ENCODE data around the gene PAQR4.

The PAQR4 gene

DNA sequence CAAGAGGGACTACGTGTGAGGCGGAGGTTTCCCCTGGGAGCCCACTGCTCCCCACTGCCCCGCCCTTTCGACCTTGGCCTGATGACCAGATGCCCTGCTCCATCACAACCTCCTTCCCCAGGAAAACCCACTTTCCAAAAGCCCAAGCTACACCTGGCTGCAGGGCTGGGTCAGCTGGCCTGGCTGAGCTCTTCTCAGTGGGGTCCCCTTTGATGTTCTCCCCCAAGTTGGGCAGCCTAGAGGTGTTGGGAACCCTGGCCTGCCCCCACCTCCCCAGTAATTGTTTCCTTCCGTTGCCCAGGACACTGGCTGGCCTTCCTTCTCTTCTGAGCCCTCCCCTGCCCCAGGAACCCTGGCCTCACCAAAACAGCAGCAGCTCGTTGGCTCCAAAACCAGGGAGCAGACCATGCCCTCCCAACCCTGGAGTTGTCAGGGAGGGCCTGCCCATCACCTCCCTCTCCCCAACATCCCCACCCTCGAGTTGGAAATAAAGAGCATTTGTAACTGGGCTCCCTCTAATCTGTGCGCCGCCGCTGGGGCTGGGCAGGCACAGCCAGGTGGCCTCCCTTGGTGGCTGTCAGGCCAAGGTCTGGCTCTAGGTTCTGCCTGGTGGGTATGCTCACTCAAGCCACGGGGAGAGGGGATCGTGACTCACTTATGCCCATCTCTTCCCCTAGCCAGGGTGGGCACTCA lies 45.0 kb downstream of the PAQR4 start:
- TF ChIP-seq, protein P1, sequence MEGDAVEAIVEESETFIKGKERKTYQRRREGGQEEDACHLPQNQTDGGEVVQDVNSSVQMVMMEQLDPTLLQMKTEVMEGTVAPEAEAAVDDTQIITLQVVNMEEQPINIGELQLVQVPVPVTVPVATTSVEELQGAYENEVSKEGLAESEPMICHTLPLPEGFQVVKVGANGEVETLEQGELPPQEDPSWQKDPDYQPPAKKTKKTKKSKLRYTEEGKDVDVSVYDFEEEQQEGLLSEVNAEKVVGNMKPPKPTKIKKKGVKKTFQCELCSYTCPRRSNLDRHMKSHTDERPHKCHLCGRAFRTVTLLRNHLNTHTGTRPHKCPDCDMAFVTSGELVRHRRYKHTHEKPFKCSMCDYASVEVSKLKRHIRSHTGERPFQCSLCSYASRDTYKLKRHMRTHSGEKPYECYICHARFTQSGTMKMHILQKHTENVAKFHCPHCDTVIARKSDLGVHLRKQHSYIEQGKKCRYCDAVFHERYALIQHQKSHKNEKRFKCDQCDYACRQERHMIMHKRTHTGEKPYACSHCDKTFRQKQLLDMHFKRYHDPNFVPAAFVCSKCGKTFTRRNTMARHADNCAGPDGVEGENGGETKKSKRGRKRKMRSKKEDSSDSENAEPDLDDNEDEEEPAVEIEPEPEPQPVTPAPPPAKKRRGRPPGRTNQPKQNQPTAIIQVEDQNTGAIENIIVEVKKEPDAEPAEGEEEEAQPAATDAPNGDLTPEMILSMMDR (IDR thresholded peaks at IDR 0.05; ENCODE audit: borderline replicate concordance, control extremely low read depth, extremely low read depth, insufficient read depth, missing control alignments): no peak
- no peak for DNase-seq (ENCODE audit: low spot score)
- in situ Hi-C loops (cut with MboI; ENCODE audit: low sequenced_read_pairs, unreplicated experiment): no loop called here

GRCh38 chr16:3014971-3015370 lies 45.8 kb downstream of the PAQR4 start:
- in situ Hi-C loops (cut with MboI; ENCODE audit: low sequenced_read_pairs, unreplicated experiment): no loop called here
- TF ChIP-seq, protein P1 (IDR thresholded peaks at IDR 0.05; ENCODE audit: borderline replicate concordance, control extremely low read depth, extremely low read depth, insufficient read depth, missing control alignments): no peak
- no peak for DNase-seq (ENCODE audit: low spot score)

GRCh38 chr16:3015865-3016521 lies 46.8 kb downstream of the PAQR4 start:
- no peak for DNase-seq (ENCODE audit: low spot score)
- in situ Hi-C loops (cut with MboI; ENCODE audit: low sequenced_read_pairs, unreplicated experiment): no loop called here
- TF ChIP-seq, protein P1 (IDR thresholded peaks at IDR 0.05; ENCODE audit: borderline replicate concordance, control extremely low read depth, extremely low read depth, insufficient read depth, missing control alignments): no peak

DNA sequence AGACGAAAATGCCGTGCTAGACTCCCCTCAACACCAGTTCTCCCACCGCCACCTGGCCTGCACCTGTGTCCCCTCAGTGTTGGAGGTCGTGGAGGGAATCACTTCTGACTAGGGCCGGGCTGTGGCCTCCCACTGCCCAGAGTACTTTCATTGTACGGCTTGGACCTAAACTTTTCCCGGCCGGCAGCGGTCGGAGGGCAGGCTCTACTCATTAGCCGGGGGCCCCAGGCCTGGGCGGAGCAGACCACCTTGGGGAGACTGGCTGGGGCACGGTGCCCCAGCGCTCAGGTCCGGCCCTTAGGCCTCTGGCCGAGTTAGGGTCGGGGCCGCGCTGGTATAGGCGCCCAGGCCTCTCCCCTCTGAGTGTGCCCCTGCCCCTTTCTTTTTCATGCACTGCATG lies 48.2 kb downstream of the PAQR4 start:
- no peak for DNase-seq (ENCODE audit: low spot score)
- in situ Hi-C loops (cut with MboI; ENCODE audit: low sequenced_read_pairs, unreplicated experiment): no loop called here
- TF ChIP-seq, protein P1 (IDR thresholded peaks at IDR 0.05; ENCODE audit: borderline replicate concordance, control extremely low read depth, extremely low read depth, insufficient read depth, missing control alignments): no peak

GRCh38 chr16:3017794-3018506 lies 48.8 kb downstream of the PAQR4 start, which contains the start of gene CLDN6:
TSS of gene CLDN6 (minus strand) at chr16:3018183. CDS start at chr16:3016021, 2,162 bp downstream.
- TF ChIP-seq, protein P1 (IDR thresholded peaks at IDR 0.05; ENCODE audit: borderline replicate concordance, control extremely low read depth, extremely low read depth, insufficient read depth, missing control alignments): peak; percentile 47
- in situ Hi-C loops (cut with MboI; ENCODE audit: low sequenced_read_pairs, unreplicated experiment): no loop called here
- DNase-seq (ENCODE audit: low spot score): no peak

DNA sequence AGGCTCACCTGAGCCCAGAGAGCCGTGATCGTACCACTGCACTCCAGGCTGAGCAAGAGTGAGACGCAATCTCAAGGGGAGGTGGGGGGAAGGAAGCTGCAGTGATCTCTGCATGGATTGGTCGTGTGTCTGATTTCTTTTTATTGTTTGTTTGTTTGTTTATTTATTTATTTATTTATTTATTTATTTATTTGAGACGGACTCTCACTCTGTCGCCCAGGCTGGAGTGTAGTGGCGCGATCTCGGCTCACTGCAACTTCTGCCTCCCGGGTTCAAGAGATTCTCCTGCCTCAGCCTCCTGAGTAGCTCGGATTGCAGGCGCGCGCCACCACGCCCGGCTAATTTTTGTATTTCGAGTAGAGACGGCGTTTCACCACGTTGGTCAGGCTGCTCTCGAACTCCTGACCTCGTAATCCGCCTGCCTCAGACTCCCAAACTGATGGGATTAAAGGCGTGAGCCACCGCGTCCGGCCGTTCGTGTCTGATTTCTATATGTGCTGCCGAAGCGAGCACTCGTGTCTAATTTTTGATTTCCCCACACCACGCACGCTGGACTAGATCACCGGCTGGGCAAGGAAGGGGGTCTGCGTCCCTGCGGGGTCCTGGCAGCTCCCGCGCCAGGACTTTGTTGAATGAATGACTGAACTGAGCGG lies 50.6 kb downstream of the PAQR4 start:
- no peak for DNase-seq (ENCODE audit: low spot score)
- in situ Hi-C loops (cut with MboI; ENCODE audit: low sequenced_read_pairs, unreplicated experiment): no loop called here
- TF ChIP-seq, protein P1 (IDR thresholded peaks at IDR 0.05; ENCODE audit: borderline replicate concordance, control extremely low read depth, extremely low read depth, insufficient read depth, missing control alignments): no peak
